ENCODE measurements around the gene PPP1R2. TPM values are rescaled to one million over a fixed set of nuclear protein-coding genes. Genes with fewer than 3 reads are reported as not detected.

Gene PPP1R2
- total and polyA plus RNA-seq, 9 of the 15 experiments (the other 6 are each of a cell fraction or from before 2014, with no cell fraction given) = 9.4 to 115 (median 40.3) TPM

DNA sequence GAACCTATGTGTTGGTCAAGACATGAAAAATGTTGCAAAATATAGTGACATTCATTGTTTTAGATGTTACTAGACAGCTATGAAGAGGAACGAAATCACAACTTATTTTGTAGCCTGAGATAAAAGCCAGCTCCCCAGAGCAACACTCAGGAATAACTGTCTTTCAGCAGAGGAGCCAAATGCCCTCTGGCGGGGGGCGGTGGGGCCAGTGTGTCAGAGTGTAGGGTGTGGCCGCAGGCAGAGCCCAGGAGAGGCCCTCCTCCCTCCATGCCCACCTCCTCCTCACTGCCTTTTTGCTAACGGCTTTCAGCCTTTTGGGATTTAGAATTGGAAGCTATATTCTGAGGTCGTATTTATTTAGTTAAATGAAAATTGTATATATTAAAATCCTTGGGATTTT is 23.7 kb upstream of the PPP1R2 start (continued):
- TF ChIP-seq MYNN (IDR thresholded peaks at IDR 0.05) (0 out of 2 replicates have a peak, but pooled peaks have one; percentile 55), MYNN (CRISPR knock-in tag; IDR thresholded peaks at IDR 0.05) (no peak), ZNF263 (CRISPR knock-in tag; IDR thresholded peaks at IDR 0.05; ENCODE audit: borderline replicate concordance) (peak; percentile 49; the same call in 1 of the 2 replicates), MAX (CRISPR knock-in tag; IDR thresholded peaks at IDR 0.05) (no peak), ID3 (CRISPR knock-in tag; IDR thresholded peaks at IDR 0.05) (no peak), ID3 (tag; IDR thresholded peaks at IDR 0.05) (no peak), RAD21 (CRISPR knock-in tag; conservative IDR thresholded peaks at IDR 0.05 in 1 of 2, IDR thresholded peaks at IDR 0.05 in 1 of 2) (peak in 1 of 2 experiments; percentile 42; a peak in 2 of 4 replicates), MAZ (CRISPR knock-in tag; conservative IDR thresholded peaks at IDR 0.05 in 1 of 2, IDR thresholded peaks at IDR 0.05 in 1 of 2) (peak in 1 of 2 experiments; percentile 48; a peak in 1 of 4 replicates), CREM (IDR thresholded peaks at IDR 0.05; ENCODE audit: low read depth) (peak; percentile 17; the same call in 1 of the 2 replicates), MEIS2 (IDR thresholded peaks at IDR 0.05; ENCODE audit: partially characterized antibody) (peak; percentile 7), EGR1 (conservative IDR thresholded peaks at IDR 0.05) (no peak), SMARCA4 (IDR thresholded peaks at IDR 0.05) (0 out of 2 replicates have a peak, but pooled peaks have one; percentile 12), ARID2 (IDR thresholded peaks at IDR 0.05) (no peak)
- TF ChIP-seq, protein P1, sequence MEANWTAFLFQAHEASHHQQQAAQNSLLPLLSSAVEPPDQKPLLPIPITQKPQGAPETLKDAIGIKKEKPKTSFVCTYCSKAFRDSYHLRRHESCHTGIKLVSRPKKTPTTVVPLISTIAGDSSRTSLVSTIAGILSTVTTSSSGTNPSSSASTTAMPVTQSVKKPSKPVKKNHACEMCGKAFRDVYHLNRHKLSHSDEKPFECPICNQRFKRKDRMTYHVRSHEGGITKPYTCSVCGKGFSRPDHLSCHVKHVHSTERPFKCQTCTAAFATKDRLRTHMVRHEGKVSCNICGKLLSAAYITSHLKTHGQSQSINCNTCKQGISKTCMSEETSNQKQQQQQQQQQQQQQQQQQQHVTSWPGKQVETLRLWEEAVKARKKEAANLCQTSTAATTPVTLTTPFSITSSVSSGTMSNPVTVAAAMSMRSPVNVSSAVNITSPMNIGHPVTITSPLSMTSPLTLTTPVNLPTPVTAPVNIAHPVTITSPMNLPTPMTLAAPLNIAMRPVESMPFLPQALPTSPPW (CRISPR knock-in tag; IDR thresholded peaks at IDR 0.05) = 0 out of 2 replicates have a peak, but pooled peaks have one; percentile 27
- TF ChIP-seq, protein P2, sequence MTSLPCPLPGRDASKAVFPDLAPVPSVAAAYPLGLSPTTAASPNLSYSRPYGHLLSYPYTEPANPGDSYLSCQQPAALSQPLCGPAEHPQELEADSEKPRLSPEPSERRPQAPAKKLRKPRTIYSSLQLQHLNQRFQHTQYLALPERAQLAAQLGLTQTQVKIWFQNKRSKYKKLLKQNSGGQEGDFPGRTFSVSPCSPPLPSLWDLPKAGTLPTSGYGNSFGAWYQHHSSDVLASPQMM (CRISPR knock-in tag; IDR thresholded peaks at IDR 0.05) = no peak

All from K562 (cell line).